Measurements from ENCODE around the gene PRPSAP1. TPM values are rescaled to one million over a fixed set of nuclear protein-coding genes. Genes with fewer than 3 reads are reported as not detected.

PRPSAP1 gene
- total RNA-seq, 1 experiment from 2014 or later: 25.9 TPM

GRCh38 chr17:76382351-76382802 is 28.7 kb upstream of the PRPSAP1 start:
- DNase-seq (ENCODE audit: unreplicated experiment): no peak
- ChIA-PET POLR2A (interaction anchor here (0.6 to 3.8 kb wide), 3 partner anchors 30 to 506 kb away, joined by 3 to 49 read pairs (median 3); partner anchors contain the start of gene PRPSAP1), CTCF (interaction anchor here (0.5 to 1.2 kb wide), 4 partner anchors 12 to 456 kb away, joined by 3 to 4 read pairs (median 4); no protein-coding TSS in a partner anchor)
- no peaks in the 10 kb centered on the region for H3K27me3 Mint-ChIP-seq (ENCODE audit: insufficient read depth, unreplicated experiment)
- H3K27ac Mint-ChIP-seq (ENCODE audit: low read depth, unreplicated experiment): no peak overlapping the region
- H3K9me3 Mint-ChIP-seq (ENCODE audit: unreplicated experiment): no peaks in the 10 kb centered on the region
- peaks cover 3% of the 10 kb centered on the region for H3K4me1 Mint-ChIP-seq (ENCODE audit: insufficient read depth, unreplicated experiment)
- H3K36me3 Mint-ChIP-seq (ENCODE audit: insufficient read depth, unreplicated experiment): no peaks in the 10 kb centered on the region
- no peak for TF ChIP-seq CTCF (IDR thresholded peaks at IDR 0.05; ENCODE audit: unreplicated experiment)
- no TSS peak for BruUV-seq (replicated peaks)
- peak overlapping the region; percentile 79 for H3K4me3 Mint-ChIP-seq (ENCODE audit: unreplicated experiment)
- intact Hi-C loops (cut with micrococcal nuclease): no loop called here

- BruUV-seq (replicated peaks): no TSS peak
- Mint-ChIP-seq H3K27me3 (ENCODE audit: insufficient read depth, unreplicated experiment) (no peaks in the 10 kb centered on the region), H3K36me3 (ENCODE audit: insufficient read depth, unreplicated experiment) (no peaks in the 10 kb centered on the region), H3K9me3 (ENCODE audit: unreplicated experiment) (no peaks in the 10 kb centered on the region), H3K4me3 (ENCODE audit: unreplicated experiment) (peak overlapping the region; percentile 79), H3K4me1 (ENCODE audit: insufficient read depth, unreplicated experiment) (peaks cover 5% of the 10 kb centered on the region), H3K27ac (ENCODE audit: low read depth, unreplicated experiment) (no peak overlapping the region)
- ChIA-PET CTCF (interaction anchor here (0.6 kb wide), 2 partner anchors 333 to 784 kb away, joined by 3 to 4 read pairs; no protein-coding TSS in a partner anchor), POLR2A (interaction anchor here (0.6 to 3.8 kb wide), 4 partner anchors 11 to 506 kb away, joined by 3 to 49 read pairs (median 4); partner anchors contain the start of gene PRPSAP1)
- TF ChIP-seq CTCF (IDR thresholded peaks at IDR 0.05; ENCODE audit: unreplicated experiment): no peak
- DNase-seq (ENCODE audit: unreplicated experiment): no peak
- intact Hi-C loops (cut with micrococcal nuclease): no loop called here
Measured at GRCh38 chr17:76381633-76382350, 28.1 kb upstream of the PRPSAP1 start.

GRCh38 chr17:76379646-76380376 is 26.1 kb upstream of the PRPSAP1 start:
- POLR2A ChIA-PET: interaction anchor here (1.1 kb wide), 1 partner anchor 27 kb away, joined by 3 read pairs; the partner anchor contains the start of gene PRPSAP1
- no peak overlapping the region for H3K4me3 Mint-ChIP-seq (ENCODE audit: unreplicated experiment)
- no peak for TF ChIP-seq CTCF (IDR thresholded peaks at IDR 0.05; ENCODE audit: unreplicated experiment)
- peaks cover 5% of the 10 kb centered on the region for H3K4me1 Mint-ChIP-seq (ENCODE audit: insufficient read depth, unreplicated experiment)
- no peaks in the 10 kb centered on the region for H3K9me3 Mint-ChIP-seq (ENCODE audit: unreplicated experiment)
- intact Hi-C loops (cut with micrococcal nuclease): no loop called here
- CTCF ChIA-PET: interaction anchor here (0.6 to 1.0 kb wide), 3 partner anchors 9 to 27 kb away, joined by 3 read pairs; no protein-coding TSS in a partner anchor
- DNase-seq (ENCODE audit: unreplicated experiment): no peak
- H3K27ac Mint-ChIP-seq (ENCODE audit: low read depth, unreplicated experiment): no peak overlapping the region
- BruUV-seq (replicated peaks): no TSS peak
- no peaks in the 10 kb centered on the region for H3K27me3 Mint-ChIP-seq (ENCODE audit: insufficient read depth, unreplicated experiment)
- H3K36me3 Mint-ChIP-seq (ENCODE audit: insufficient read depth, unreplicated experiment): no peaks in the 10 kb centered on the region

- ChIA-PET CTCF (interaction anchor here (0.7 to 1.0 kb wide), 2 partner anchors 18 to 27 kb away, joined by 3 read pairs; no protein-coding TSS in a partner anchor), POLR2A (interaction anchor here (3.2 kb wide), 1 partner anchor 26 kb away, joined by 9 read pairs; the partner anchor contains the start of gene PRPSAP1)
- Mint-ChIP-seq H3K27me3 (ENCODE audit: insufficient read depth, unreplicated experiment) (no peaks in the 10 kb centered on the region), H3K9me3 (ENCODE audit: unreplicated experiment) (no peaks in the 10 kb centered on the region), H3K4me3 (ENCODE audit: unreplicated experiment) (no peak overlapping the region), H3K4me1 (ENCODE audit: insufficient read depth, unreplicated experiment) (peaks cover 5% of the 10 kb centered on the region), H3K27ac (ENCODE audit: low read depth, unreplicated experiment) (no peak overlapping the region), H3K36me3 (ENCODE audit: insufficient read depth, unreplicated experiment) (no peaks in the 10 kb centered on the region)
- DNase-seq (ENCODE audit: unreplicated experiment): no peak
- TF ChIP-seq CTCF (IDR thresholded peaks at IDR 0.05; ENCODE audit: unreplicated experiment): no peak
- BruUV-seq (replicated peaks): no TSS peak
- intact Hi-C loops (cut with micrococcal nuclease): no loop called here
Measured at GRCh38 chr17:76379275-76379641, 25.5 kb upstream of the PRPSAP1 start.

All from MCF 10A (cell line).